NCI-H128 (cell line): ENCODE measurements around the gene TTLL11.
"Not testable (repeated sequence)": the region's sequence is repeated elsewhere in the genome, so short reads cannot be mapped to it uniquely, and the experiment has no call there.

ENCODE experiments used
- DNase-seq: peaks from one replicate; lab custom pipeline; 2025; ENCODE audit not compliant: unreplicated experiment; lab: John Stamatoyannopoulos, UW

Gene TTLL11

GRCh38 chr9:122085260-122085659 lies 7.8 kb downstream of the TTLL11 start:
- no peak for DNase-seq

DNA sequence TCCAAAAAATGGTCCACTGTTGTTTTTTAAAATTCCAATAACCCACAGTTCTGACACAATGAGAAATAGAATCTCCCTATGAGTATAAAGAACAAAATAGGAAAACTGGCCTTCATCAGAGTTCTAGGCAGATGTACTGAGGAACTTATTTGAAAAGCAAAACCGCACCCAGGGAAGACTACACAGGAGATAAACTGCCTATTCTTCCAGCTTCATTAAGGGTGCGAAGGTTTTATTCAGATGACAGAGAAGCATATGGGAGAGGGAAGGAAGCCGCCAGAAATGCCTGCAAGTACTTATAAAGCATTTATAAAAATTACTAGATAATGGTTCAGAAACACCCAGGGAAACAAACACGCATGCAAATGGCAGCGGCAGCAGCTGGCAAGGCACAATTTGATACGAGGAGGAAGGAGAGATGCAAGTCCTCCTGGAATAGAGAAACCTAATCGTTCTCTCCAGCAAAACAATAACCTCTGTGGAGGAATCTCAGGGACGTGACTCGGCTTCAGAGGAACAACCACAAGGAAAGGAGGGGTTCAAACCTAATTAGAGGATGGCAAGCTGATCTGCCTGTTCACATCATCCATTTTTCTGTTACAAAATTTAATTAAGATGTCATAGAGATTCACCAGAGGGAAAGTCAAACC lies 9.0 kb downstream of the TTLL11 start:
- no peak for DNase-seq

DNA sequence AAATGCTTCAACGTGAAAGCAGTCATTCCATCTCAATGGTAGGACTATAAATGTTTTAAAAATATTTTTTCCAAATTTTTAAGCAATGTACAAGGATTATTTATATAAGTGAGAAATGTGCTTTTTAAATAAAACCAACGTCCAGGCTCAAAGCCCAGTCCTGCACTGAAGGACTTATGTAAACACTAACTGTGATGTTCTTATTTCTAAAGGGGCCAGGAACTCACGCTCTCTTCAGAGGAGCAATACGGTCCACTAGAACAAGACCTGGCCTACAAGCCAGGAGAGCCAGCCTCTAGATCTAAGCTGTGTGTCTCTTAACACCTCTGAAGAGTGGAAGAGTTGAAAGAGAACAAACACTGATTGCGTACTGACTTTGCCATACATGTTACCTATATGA lies 12.1 kb downstream of the TTLL11 start:
- DNase-seq = no peak

GRCh38 chr9:122078557-122078956 lies 14.6 kb downstream of the TTLL11 start:
- no peak for DNase-seq

GRCh38 chr9:122076773-122077172 lies 16.3 kb downstream of the TTLL11 start:
- DNase-seq = no peak

DNA sequence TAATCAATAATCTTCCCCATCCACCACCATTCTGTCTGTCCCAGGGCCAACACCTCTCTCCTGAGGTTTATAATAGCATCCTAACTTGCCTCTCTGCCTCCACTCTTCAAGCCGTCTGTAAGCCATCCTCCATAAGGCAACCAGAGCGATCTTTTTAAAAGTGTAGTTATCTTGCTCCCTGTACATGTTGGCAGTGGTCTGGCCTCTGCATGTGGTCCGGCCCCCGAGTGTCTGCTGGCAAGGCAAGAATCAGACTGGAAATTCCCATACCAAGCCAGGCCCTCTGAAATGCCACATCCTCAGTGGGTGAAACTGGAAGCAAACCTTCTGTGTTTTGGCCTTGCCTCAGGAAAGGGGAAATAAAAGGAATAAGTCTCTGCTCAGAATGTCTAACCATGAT lies 17.0 kb downstream of the TTLL11 start:
- DNase-seq = no peak

DNA sequence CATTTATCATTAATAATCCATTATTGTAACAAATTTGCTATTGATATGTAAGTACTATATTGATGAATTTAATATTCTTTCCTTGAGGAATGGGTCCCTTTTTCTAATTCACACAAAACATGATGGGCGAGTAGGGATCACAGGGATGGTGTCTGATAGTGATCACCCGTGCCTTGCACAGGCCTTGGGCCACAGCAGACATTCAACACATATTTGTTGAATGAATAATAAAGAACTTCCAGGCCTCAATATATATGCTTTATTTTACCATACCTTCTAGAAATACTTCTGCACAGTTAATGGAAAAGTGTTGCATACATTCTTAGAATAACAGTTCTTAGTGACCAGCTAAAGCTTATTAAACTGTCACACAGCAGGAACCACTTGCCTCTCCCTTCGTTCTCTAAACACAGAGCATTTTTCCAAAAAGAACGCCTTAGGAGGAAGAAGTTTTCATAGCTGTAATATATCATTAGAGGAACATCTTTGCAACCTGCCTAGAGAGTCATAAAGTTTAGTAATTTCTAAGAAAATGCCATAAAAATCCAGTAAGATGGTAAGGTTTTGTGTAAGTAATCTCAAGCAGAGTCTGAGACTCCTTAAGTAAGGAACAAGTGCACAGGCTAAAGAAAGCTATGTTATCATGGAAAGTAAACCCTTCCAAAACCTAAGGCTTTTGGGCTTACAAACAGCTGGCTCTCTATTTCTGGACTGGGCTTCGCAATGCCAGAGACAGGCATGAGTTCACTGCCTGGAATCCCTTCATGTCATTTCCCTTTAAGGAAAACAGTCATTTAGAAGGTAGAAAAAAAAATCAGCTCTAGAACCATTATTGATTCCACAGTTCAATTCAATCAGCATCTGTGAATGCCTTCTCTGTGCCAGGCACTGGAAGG lies 17.7 kb downstream of the TTLL11 start:
- no peak for DNase-seq

DNA sequence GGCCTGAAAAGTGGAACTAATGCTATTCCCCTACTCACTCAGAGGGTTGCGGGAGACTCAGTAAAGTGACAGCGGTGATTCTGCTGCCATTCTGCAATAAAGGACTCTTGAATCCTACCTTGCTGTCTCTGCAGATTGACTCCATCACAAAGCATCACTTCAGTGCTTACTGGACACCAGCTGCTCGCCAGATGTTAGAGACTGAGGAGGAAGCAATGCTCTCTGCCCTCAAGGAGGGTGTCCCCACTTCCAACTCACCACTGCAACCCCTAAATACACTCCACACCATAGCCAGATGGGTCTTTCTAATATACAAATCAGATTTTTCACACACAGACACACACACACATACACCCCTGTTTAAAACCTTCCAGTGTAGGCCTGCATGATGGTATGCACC lies 21.4 kb downstream of the TTLL11 start:
- DNase-seq = no peak

- DNase-seq = no peak
Measured at GRCh38 chr9:122070728-122071515, 22.2 kb downstream of the TTLL11 start.

DNA sequence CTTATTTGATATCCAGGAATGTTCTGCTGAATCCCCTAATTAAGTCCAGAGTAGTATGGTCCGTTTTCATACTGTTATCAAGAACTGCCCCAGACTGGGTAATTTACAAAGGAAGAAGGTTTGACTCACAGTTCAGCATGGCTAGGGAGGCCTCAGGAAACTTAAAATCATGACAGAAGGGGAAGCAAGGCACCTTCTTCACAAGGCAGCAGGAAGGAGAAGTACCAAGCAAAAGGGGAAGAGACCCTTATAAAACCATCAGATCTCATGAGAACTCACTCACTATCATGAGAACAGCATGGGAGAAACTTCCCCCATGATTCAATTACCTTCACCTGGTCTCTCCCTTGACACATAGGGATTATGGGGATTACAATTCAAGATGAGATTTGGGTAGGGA lies 26.4 kb downstream of the TTLL11 start:
- not testable (repeated sequence) for DNase-seq

- no peak for DNase-seq
Measured at GRCh38 chr9:122065923-122066629, 27.0 kb downstream of the TTLL11 start.

- no peak for DNase-seq
Measured at GRCh38 chr9:122060481-122060880, 32.6 kb downstream of the TTLL11 start.

GRCh38 chr9:122059955-122060324 lies 33.2 kb downstream of the TTLL11 start:
- DNase-seq = no peak

GRCh38 chr9:122059214-122059954 lies 33.7 kb downstream of the TTLL11 start:
- DNase-seq = no peak

GRCh38 chr9:122058709-122059108 lies 34.4 kb downstream of the TTLL11 start:
- DNase-seq = no peak

- no peak for DNase-seq
Measured at GRCh38 chr9:122058051-122058450, 35.1 kb downstream of the TTLL11 start.

DNA sequence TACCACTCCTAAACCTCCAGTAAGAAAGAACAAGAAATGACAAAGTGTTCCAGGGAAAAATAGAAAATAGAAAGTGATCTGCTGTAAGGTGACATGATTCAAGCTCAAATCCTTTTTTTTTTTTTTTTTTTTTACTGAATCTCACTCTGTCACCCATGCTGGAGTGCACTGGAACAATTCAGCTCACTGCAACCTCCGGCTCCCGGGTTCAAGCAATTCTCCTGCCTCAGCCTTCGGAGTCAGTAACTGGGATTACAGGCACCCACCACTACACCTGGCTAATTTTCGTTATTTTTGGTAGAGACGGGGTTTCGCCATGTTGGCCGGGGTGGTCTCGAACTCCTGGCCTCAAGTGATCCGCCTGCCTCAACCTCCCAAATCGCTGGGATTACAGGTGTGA lies 35.9 kb downstream of the TTLL11 start:
- DNase-seq = no peak

DNA sequence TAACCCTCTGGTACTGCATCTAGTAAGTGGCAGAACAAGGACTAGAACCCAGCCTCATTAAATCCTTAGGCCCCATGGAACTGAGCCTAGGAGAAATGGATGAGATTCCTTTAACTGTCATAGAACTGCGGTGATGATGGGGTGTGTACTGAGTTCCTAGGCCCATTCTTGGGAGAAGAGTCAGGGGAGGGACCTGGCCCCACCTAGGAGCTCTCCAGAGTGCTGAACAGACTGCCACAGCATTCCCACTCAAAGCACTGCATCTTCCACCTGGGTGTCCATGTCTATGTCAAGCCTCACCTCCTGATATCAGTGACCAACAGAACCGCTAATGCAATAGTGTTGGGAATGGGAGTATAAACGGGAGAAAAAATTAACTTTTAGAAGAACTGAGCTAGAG lies 36.6 kb downstream of the TTLL11 start:
- DNase-seq = no peak

- DNase-seq = no peak
Measured at GRCh38 chr9:122055701-122056100, 37.4 kb downstream of the TTLL11 start.

GRCh38 chr9:122053567-122054350 lies 39.3 kb downstream of the TTLL11 start:
- no peak for DNase-seq
